Prostate gland (tissue), 1 donor: Measurements from ENCODE around the gene HNF1A.

Source experiments
- POLR2A ChIP-seq: fragments of 450-650 bp; IDR thresholded peaks from one replicate; pipeline ENCODE4 v1.6.1; 2016; ENCODE audit warnings: antibody characterized with exemption, mild to moderate bottlenecking
- POLR2AphosphoS5 ChIP-seq: sonication (generic); formaldehyde crosslinking; IDR thresholded peaks from one replicate; pipeline ENCODE4 v1.6.1; 2017; ENCODE audit warnings: antibody characterized with exemption

- no peak for TF ChIP-seq POLR2AphosphoS5
- no peak for TF ChIP-seq POLR2A
Measured at GRCh38 chr12:120932956-120933526, 45.3 kb upstream of the HNF1A start.
